Measurements from ENCODE around the gene ZNF621. TPM values are rescaled to one million over a fixed set of nuclear protein-coding genes. Genes with fewer than 3 reads are reported as not detected.
"Not testable (repeated sequence)": the region's sequence is repeated elsewhere in the genome, so short reads cannot be mapped to it uniquely, and the experiment has no call there.

Gene ZNF621
- total and polyA plus RNA-seq, 8 donors = 17.6 to 37.0 (median 34.5) TPM

- Histone ChIP-seq H3K36me3 (no peaks in the 10 kb centered on the region), H3K27me3 (no peaks in the 10 kb centered on the region), H3K9me3 (no peaks in the 10 kb centered on the region), H3K27ac (no peak overlapping the region), H3K4me3 (no peak overlapping the region), H3K4me1 (no peaks in the 10 kb centered on the region)
- no peak for DNase-seq
- intact Hi-C loops (cut with DNase I) = no loop called here
- TF ChIP-seq, protein P1, sequence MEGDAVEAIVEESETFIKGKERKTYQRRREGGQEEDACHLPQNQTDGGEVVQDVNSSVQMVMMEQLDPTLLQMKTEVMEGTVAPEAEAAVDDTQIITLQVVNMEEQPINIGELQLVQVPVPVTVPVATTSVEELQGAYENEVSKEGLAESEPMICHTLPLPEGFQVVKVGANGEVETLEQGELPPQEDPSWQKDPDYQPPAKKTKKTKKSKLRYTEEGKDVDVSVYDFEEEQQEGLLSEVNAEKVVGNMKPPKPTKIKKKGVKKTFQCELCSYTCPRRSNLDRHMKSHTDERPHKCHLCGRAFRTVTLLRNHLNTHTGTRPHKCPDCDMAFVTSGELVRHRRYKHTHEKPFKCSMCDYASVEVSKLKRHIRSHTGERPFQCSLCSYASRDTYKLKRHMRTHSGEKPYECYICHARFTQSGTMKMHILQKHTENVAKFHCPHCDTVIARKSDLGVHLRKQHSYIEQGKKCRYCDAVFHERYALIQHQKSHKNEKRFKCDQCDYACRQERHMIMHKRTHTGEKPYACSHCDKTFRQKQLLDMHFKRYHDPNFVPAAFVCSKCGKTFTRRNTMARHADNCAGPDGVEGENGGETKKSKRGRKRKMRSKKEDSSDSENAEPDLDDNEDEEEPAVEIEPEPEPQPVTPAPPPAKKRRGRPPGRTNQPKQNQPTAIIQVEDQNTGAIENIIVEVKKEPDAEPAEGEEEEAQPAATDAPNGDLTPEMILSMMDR (IDR thresholded peaks at IDR 0.05) = no peak
- no peak for ATAC-seq
These were observed 25.4 kb downstream of the ZNF621 start for GRCh38 chr3:40550167-40550566.

DNA sequence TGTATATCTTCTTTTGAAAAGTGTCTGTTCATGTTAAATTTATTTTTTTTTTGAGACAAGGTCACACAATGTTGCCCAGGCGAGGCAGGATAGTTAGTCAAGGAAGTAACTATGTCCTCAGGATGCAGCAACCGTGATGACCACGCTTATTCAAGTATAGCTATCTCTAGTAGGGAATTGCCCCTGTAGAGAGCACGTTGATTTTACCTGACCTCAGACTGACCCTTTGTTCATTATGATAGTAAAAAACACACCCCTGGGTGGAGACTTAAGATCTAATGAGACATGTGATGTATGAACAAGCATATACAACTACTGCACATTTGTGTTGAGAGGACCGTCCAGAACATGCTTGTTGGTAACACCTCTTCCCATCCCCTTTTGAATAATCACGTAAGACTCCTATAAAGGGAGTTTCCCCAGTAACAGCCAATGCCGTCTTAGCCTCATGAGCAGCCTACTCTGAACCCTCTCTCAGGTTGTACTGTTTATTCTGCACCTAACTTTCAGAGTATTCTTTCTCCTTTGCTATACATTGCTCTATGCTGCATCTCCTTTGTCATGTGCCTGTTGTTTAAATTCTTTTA is 32.9 kb downstream of the ZNF621 start:
- no peak for DNase-seq
- TF ChIP-seq, protein P1 (IDR thresholded peaks at IDR 0.05) = no peak
- H3K36me3 ChIP-seq = no peaks in the 10 kb centered on the region
- no peak overlapping the region for H3K27ac ChIP-seq
- no peaks in the 10 kb centered on the region for H3K9me3 ChIP-seq
- H3K27me3 ChIP-seq = no peaks in the 10 kb centered on the region
- intact Hi-C loops (cut with DNase I) = no loop called here
- no peak overlapping the region for H3K4me3 ChIP-seq
- no peak for ATAC-seq
- H3K4me1 ChIP-seq = no peaks in the 10 kb centered on the region

DNA sequence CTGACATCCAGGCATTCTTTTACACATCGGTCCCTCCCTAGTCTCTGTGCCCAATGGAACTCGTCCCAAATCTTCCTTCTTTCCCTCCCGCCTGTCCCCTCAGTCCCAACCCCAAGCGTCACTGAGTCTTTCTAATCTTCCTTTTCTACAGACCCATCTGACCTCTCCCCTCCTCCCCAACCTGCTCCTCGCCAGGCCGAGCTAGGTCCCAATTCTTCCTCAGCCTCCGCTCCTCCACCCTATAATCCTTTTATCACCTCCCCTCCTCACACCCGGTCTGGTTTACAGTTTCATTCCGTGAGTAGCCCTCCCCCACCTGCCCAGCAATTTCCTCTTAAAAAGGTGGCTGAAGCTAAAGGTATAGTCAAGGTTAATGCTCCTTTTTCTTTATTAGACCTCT is 37.7 kb downstream of the ZNF621 start:
- H3K27me3 ChIP-seq; H3K9me3 ChIP-seq; H3K4me1 ChIP-seq; H3K4me3 ChIP-seq; H3K36me3 ChIP-seq; ATAC-seq; intact Hi-C loops (cut with DNase I); H3K27ac ChIP-seq; DNase-seq: not testable (repeated sequence)

DNA sequence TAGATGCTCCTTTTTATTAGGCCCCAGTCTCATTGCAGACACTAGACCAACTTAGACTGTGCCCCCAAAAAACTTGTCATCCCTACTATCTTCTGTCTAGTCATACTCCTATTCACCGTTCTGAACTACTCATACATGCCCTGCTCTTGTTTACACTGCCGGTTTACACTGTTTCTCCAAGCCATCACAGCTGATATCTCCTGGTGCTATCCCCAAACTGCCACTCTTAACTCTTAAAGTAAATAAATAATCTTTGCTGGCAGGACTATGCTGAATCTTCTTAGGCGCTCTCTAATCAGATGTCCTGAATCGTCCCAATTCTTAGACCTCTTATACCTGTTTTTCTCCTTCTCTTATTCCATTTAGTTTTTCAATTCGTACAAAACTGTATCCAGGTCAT is 40.9 kb downstream of the ZNF621 start:
- ATAC-seq; H3K4me1 ChIP-seq; H3K4me3 ChIP-seq; DNase-seq; H3K36me3 ChIP-seq; H3K27me3 ChIP-seq; intact Hi-C loops (cut with DNase I); H3K9me3 ChIP-seq; H3K27ac ChIP-seq: not testable (repeated sequence)

GRCh38 chr3:40566694-40567093 is 41.9 kb downstream of the ZNF621 start:
- H3K4me1 ChIP-seq = no peaks in the 10 kb centered on the region
- TF ChIP-seq, protein P1 (IDR thresholded peaks at IDR 0.05) = no peak
- intact Hi-C loops (cut with DNase I) = no loop called here
- H3K9me3 ChIP-seq = peaks cover 0 to 3% of the 10 kb centered on the region in 2 donors
- no peaks in the 10 kb centered on the region for H3K27me3 ChIP-seq
- no peak overlapping the region for H3K27ac ChIP-seq
- DNase-seq = no peak
- no peaks in the 10 kb centered on the region for H3K36me3 ChIP-seq
- no peak for ATAC-seq
- H3K4me3 ChIP-seq = no peak overlapping the region

- no peak for ATAC-seq
These were observed 47.8 kb downstream of the ZNF621 start for GRCh38 chr3:40572588-40572987.

More at GRCh38 chr3:40572588-40572987, 47.8 kb downstream of the ZNF621 start:
- intact Hi-C loops (cut with DNase I) = no loop called here
- H3K27me3 ChIP-seq = no peaks in the 10 kb centered on the region
- TF ChIP-seq, protein P1 (IDR thresholded peaks at IDR 0.05) = no peak
- no peak for DNase-seq
- no peak overlapping the region for H3K4me3 ChIP-seq
- H3K4me1 ChIP-seq = no peaks in the 10 kb centered on the region
- no peaks in the 10 kb centered on the region for H3K36me3 ChIP-seq
- peaks cover 0 to 3% of the 10 kb centered on the region in 2 donors for H3K9me3 ChIP-seq
- H3K27ac ChIP-seq = no peak overlapping the region
